ENCODE data around the gene SLC29A4.
"Not testable (repeated sequence)": the region's sequence is repeated elsewhere in the genome, so short reads cannot be mapped to it uniquely, and the experiment has no call there.

Gene SLC29A4

GRCh38 chr7:5275510-5275909 lies 7.2 kb upstream of the SLC29A4 start:
- DNase-seq: peak; percentile 83

- not testable (repeated sequence) for DNase-seq
These were observed 6.6 kb upstream of the SLC29A4 start for GRCh38 chr7:5276123-5276522.

GRCh38 chr7:5276611-5277010 lies 6.1 kb upstream of the SLC29A4 start:
- peak; percentile 80 for DNase-seq

GRCh38 chr7:5278766-5279165 lies 4.0 kb upstream of the SLC29A4 start:
- no peak for DNase-seq

GRCh38 chr7:5279734-5280133 lies 3.0 kb upstream of the SLC29A4 start:
- DNase-seq: no peak

GRCh38 chr7:5281598-5282500 lies 894 bp upstream of the SLC29A4 start:
- DNase-seq: not testable (repeated sequence)

- DNase-seq: no peak
These were observed 919 bp downstream of the SLC29A4 start for GRCh38 chr7:5283421-5284303.

GRCh38 chr7:5284304-5285281 lies 1.9 kb downstream of the SLC29A4 start:
- peak; percentile 87 for DNase-seq

GRCh38 chr7:5286933-5287332 lies 4.2 kb downstream of the SLC29A4 start:
- no peak for DNase-seq

GRCh38 chr7:5287373-5287772 lies 4.6 kb downstream of the SLC29A4 start:
- DNase-seq: not testable (repeated sequence)

GRCh38 chr7:5287802-5288201 lies 5.1 kb downstream of the SLC29A4 start:
- DNase-seq: no peak

- not testable (repeated sequence) for DNase-seq
These were observed 5.8 kb downstream of the SLC29A4 start for GRCh38 chr7:5288560-5288959.

- no peak for DNase-seq
These were observed 6.6 kb downstream of the SLC29A4 start for GRCh38 chr7:5289355-5289754.

- no peak for DNase-seq
These were observed 8.6 kb downstream of the SLC29A4 start for GRCh38 chr7:5291301-5291700.

GRCh38 chr7:5291711-5292335 lies 9.1 kb downstream of the SLC29A4 start:
- not testable (repeated sequence) for DNase-seq

GRCh38 chr7:5294169-5294987 lies 11.6 kb downstream of the SLC29A4 start:
- no peak for DNase-seq

- DNase-seq: no peak
These were observed 12.6 kb downstream of the SLC29A4 start for GRCh38 chr7:5295039-5296014.

GRCh38 chr7:5296015-5296610 lies 13.4 kb downstream of the SLC29A4 start:
- no peak for DNase-seq

GRCh38 chr7:5296611-5297226 lies 14.0 kb downstream of the SLC29A4 start:
- no peak for DNase-seq
